HepG2 (cell line): ENCODE results near the gene WDR45B. TPM values are rescaled to one million over a fixed set of nuclear protein-coding genes. Genes with fewer than 3 reads are reported as not detected.

Source experiments
- AGO2 ChIP-seq: fragments of 200-400 bp; formaldehyde crosslinking; optimal IDR thresholded peaks from 2 replicates; pipeline ENCODE3; 2017; ENCODE audit warnings: mild to moderate bottlenecking, low read depth, low read length, moderate library complexity
- NR3C1 ChIP-seq: sonication (generic); formaldehyde crosslinking; IDR thresholded peaks from 2 replicates; pipeline ENCODE4 v1.4.0; 2020; ENCODE audit warnings: missing genetic modification reagents
- SIN3A ChIP-seq: IDR thresholded peaks from 2 replicates; pipeline ENCODE4 v1.6.1; 2011; ENCODE audit warnings: low read depth, mild to moderate bottlenecking, control low read depth, low read length, borderline replicate concordance
- SIX1 ChIP-seq: sonication (generic); formaldehyde crosslinking; IDR thresholded peaks from 2 replicates; pipeline ENCODE4 v1.4.0; 2020; ENCODE audit warnings: missing genetic modification reagents, borderline replicate concordance
- ZNF253 ChIP-seq: sonication (generic); formaldehyde crosslinking; IDR thresholded peaks from 2 replicates; pipeline ENCODE4 v1.8.0; 2022; ENCODE audit warnings: mild to moderate bottlenecking, missing genetic modification reagents, borderline replicate concordance
- ZNF383 ChIP-seq: sonication (generic); formaldehyde crosslinking; IDR thresholded peaks from 2 replicates; pipeline ENCODE4 v1.4.0; 2020; ENCODE audit warnings: missing genetic modification reagents, mild to moderate bottlenecking, borderline replicate concordance
- polyA plus RNA-seq, 8 experiments: library from polyadenylated mRNA; depleted of rRNA in 3 of 8; stranded (reverse) in 7 of 8; unstranded in 1 of 8; fragments of >200 nt; fragmentation: Illumina TruSeq in 4 of 8; extraction: Trizol in 4 of 8; gene quantifications; 2 replicates each; pipeline versions ENCODE4 v1.2.1 to v1.2.3, GENCODE V29; 2011 to 2016; ENCODE audit warnings: low read depth in 4 of 8, missing spikeins in 1 of 8, mixed read lengths in 1 of 8; ENCODE audit not compliant: insufficient read depth in 1 of 8
- total RNA-seq, 5 experiments: library from RNA; depleted of rRNA; stranded (reverse); fragments of >200 nt; fragmentation: Illumina TruSeq; extraction: Trizol; gene quantifications; 2 replicates each; pipeline ENCODE4 v1.2.3, GENCODE V29; 2016; ENCODE audit warnings: low read depth in 1 of 5
- TF ChIP-seq, protein P1 (sequence below): sonication (generic); formaldehyde crosslinking; IDR thresholded peaks from 2 replicates; pipeline ENCODE4 v1.4.0; 2020; ENCODE audit warnings: missing genetic modification reagents
- TF ChIP-seq, protein P2 (sequence below): sonication (generic); formaldehyde crosslinking; IDR thresholded peaks from 2 replicates; pipeline ENCODE4 v1.5.0; 2020; ENCODE audit warnings: mild to moderate bottlenecking, missing genetic modification reagents
- TF ChIP-seq, protein P3 (sequence below): sonication (generic); formaldehyde crosslinking; IDR thresholded peaks from 2 replicates; pipeline ENCODE4 v1.8.1; 2022; ENCODE audit warnings: mild to moderate bottlenecking, missing genetic modification reagents
- TF ChIP-seq, protein P4 (sequence below): sonication (generic); formaldehyde crosslinking; IDR thresholded peaks from 2 replicates; pipeline ENCODE4 v1.4.0; 2020; ENCODE audit warnings: missing genetic modification reagents

The WDR45B gene
- total and polyA plus RNA-seq, 2 of the 13 experiments (the other 11 are each of a cell fraction or from before 2014, with no cell fraction given), result 86.2 to 155 TPM

DNA sequence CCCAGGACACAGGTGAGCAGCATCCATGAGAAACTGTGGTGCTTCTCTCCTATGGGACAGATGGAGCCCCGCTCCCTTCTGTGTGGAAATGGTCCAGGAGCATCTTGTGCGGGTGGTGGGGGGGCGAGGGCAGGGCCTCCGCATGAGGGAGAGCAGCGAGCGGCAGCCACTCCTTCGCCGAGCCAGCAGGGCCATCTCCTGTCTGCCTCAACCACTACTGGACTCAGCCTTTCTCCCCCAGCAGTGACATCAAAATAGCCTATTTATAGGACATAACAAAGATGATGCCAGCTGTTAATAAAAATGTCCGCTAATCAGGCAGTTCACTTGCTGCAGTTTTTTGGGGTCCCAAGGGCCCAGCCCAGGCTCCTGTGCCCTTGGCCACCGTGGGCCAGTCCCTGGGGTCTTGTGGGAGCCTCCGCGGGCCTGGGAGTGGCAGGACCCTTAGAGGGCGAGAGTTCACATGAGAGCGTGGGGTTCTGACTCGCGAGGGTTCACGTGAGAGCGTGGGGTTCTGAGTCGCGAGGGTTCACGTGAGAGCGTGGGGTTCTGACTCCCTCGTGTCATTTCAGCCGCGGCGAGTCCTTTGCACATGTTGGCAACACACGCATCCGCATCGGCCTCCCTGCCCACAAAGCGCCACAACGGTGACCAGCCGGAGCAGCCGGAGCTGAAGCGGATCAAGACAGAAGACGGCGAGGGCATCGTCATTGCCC is 47.4 kb downstream of the WDR45B start (continued):
- TF ChIP-seq, protein P1, sequence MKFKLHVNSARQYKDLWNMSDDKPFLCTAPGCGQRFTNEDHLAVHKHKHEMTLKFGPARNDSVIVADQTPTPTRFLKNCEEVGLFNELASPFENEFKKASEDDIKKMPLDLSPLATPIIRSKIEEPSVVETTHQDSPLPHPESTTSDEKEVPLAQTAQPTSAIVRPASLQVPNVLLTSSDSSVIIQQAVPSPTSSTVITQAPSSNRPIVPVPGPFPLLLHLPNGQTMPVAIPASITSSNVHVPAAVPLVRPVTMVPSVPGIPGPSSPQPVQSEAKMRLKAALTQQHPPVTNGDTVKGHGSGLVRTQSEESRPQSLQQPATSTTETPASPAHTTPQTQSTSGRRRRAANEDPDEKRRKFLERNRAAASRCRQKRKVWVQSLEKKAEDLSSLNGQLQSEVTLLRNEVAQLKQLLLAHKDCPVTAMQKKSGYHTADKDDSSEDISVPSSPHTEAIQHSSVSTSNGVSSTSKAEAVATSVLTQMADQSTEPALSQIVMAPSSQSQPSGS (CRISPR knock-in tag), result no peak
- TF ChIP-seq SIN3A (no peak), AGO2 (peak; percentile 92), ZNF383 (CRISPR knock-in tag) (no peak), NR3C1 (CRISPR knock-in tag) (no peak), ZNF253 (CRISPR knock-in tag) (0 out of 2 replicates have a peak, but pooled peaks have one; percentile 30), SIX1 (CRISPR knock-in tag) (no peak)
- TF ChIP-seq, protein P2, sequence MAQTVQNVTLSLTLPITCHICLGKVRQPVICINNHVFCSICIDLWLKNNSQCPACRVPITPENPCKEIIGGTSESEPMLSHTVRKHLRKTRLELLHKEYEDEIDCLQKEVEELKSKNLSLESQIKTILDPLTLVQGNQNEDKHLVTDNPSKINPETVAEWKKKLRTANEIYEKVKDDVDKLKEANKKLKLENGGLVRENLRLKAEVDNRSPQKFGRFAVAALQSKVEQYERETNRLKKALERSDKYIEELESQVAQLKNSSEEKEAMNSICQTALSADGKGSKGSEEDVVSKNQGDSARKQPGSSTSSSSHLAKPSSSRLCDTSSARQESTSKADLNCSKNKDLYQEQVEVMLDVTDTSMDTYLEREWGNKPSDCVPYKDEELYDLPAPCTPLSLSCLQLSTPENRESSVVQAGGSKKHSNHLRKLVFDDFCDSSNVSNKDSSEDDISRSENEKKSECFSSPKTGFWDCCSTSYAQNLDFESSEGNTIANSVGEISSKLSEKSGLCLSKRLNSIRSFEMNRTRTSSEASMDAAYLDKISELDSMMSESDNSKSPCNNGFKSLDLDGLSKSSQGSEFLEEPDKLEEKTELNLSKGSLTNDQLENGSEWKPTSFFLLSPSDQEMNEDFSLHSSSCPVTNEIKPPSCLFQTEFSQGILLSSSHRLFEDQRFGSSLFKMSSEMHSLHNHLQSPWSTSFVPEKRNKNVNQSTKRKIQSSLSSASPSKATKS (CRISPR knock-in tag), result no peak
- TF ChIP-seq, protein P3, sequence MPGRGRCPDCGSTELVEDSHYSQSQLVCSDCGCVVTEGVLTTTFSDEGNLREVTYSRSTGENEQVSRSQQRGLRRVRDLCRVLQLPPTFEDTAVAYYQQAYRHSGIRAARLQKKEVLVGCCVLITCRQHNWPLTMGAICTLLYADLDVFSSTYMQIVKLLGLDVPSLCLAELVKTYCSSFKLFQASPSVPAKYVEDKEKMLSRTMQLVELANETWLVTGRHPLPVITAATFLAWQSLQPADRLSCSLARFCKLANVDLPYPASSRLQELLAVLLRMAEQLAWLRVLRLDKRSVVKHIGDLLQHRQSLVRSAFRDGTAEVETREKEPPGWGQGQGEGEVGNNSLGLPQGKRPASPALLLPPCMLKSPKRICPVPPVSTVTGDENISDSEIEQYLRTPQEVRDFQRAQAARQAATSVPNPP (CRISPR knock-in tag), result no peak
- TF ChIP-seq, protein P4, sequence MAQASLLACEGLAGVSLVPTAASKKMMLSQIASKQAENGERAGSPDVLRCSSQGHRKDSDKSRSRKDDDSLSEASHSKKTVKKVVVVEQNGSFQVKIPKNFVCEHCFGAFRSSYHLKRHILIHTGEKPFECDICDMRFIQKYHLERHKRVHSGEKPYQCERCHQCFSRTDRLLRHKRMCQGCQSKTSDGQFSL, result no peak
